Measurements from ENCODE around the gene IGFBP1.

IGFBP1 gene

DNA sequence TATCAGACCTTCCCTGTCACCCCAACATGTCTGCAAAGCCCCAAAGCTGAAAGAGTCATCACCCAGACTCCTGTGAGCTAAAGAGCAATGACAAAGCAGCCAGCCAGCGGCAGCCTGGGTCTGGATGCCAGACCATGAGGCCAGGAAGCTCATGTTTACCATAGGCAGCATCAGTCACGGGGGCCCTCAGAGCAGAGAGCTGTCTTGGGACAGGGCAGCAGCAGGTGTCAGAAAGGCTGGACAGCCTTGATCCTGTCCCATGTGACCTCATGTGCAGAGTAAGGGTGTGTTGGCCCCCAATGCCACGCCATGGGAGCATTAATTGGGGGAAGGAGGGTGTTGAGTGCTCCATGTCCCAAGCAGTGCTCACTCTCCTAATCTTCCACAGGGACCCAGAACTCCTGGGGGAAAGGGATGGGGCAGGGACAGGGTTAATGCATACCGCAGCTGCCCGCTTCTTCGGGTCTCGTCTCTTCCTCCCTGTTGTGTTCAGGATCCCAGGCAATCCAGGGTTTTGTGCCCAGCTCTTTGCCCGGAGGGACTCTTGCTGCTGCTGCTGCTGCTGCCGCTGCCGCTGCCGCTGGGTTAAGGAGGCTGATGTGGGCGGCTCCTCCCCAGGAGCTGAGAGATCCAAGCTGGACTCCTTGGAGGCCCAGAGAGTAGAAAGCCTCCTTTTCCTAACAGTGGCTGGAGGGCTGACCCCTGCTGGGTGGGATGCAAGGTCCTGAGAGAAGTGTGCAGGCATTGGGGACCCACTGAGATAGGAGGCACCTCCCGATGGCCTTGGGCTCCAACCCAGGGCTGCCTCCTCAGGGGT is 22.5 kb upstream of the IGFBP1 start:
- DNase-seq (ENCODE audit: low read depth, low spot score), result no peak
- TF ChIP-seq, protein P1, sequence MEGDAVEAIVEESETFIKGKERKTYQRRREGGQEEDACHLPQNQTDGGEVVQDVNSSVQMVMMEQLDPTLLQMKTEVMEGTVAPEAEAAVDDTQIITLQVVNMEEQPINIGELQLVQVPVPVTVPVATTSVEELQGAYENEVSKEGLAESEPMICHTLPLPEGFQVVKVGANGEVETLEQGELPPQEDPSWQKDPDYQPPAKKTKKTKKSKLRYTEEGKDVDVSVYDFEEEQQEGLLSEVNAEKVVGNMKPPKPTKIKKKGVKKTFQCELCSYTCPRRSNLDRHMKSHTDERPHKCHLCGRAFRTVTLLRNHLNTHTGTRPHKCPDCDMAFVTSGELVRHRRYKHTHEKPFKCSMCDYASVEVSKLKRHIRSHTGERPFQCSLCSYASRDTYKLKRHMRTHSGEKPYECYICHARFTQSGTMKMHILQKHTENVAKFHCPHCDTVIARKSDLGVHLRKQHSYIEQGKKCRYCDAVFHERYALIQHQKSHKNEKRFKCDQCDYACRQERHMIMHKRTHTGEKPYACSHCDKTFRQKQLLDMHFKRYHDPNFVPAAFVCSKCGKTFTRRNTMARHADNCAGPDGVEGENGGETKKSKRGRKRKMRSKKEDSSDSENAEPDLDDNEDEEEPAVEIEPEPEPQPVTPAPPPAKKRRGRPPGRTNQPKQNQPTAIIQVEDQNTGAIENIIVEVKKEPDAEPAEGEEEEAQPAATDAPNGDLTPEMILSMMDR (IDR thresholded peaks at IDR 0.05; ENCODE audit: insufficient read depth, low read length, missing control alignments), result no peak
- H3K4me3 ChIP-seq (ENCODE audit: low read depth, low read length), result no peak overlapping the region
- POLR2A ChIA-PET, result interaction anchor here (0.6 kb wide), 1 partner anchor 1462 kb away, joined by 3 read pairs; no protein-coding TSS in a partner anchor
- CTCF ChIA-PET, result interaction anchor here (0.8 to 2.2 kb wide), 4 partner anchors 8 to 711 kb away, joined by 3 to 8 read pairs (median 4); no protein-coding TSS in a partner anchor

GRCh38 chr7:45867471-45867870 is 20.8 kb upstream of the IGFBP1 start:
- TF ChIP-seq, protein P1 (IDR thresholded peaks at IDR 0.05; ENCODE audit: insufficient read depth, low read length, missing control alignments), result no peak
- POLR2A ChIA-PET, result no interaction called here
- H3K4me3 ChIP-seq (ENCODE audit: low read depth, low read length), result no peak overlapping the region
- DNase-seq (ENCODE audit: low read depth, low spot score), result no peak
- CTCF ChIA-PET, result no interaction called here

GRCh38 chr7:45869426-45869825 is 18.9 kb upstream of the IGFBP1 start:
- ChIA-PET CTCF (no interaction called here), POLR2A (no interaction called here)
- DNase-seq (ENCODE audit: low read depth, low spot score), result peak; percentile 21
- H3K4me3 ChIP-seq (ENCODE audit: low read depth, low read length), result no peak overlapping the region
- TF ChIP-seq, protein P1 (IDR thresholded peaks at IDR 0.05; ENCODE audit: insufficient read depth, low read length, missing control alignments), result no peak

DNA sequence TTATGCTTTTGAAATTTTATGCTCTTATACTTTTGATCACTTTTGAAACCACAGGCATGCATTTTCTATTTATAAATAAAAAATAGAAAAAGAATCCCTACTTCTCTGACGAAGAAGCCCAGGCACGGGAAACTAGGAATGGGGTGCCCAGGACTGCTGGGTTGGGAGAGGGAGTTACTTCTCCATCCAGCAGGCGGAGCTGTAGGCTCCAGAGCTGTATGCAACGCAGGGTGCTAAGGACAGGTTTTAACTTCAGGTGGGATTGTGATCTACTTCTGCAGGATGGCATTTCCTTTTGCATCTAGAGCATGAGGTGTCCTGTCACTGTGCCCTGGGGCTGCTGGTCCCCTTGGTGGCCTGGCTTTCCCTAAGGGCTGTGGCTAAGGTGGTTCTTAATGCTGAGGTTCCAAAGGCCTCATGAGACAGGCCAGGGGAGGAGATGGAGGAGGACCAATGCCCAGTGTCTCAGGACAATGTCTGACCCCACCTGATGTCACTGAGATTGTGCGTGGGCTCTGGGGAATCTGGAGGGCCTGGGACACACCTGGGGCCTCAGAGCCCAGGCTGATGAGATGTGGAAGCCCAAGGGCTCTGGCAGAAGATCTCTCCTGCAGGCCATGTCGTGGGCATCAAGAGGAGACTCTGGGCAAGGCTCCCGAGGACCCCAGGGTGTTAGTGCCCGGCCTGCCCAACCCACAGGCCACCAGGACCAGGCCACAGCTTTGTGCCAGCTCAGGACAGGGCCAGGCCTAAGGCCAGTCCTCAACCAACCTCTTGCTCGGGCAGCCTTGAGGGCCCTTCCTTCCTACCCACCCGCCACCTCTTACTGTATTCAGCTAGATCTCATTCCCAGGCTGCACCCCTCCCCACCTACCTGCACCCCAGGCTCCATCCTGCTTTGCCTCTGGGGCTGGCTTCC is 15.9 kb upstream of the IGFBP1 start:
- H3K4me3 ChIP-seq (ENCODE audit: low read depth, low read length), result no peak overlapping the region
- no peak for DNase-seq (ENCODE audit: low read depth, low spot score)
- CTCF ChIA-PET, result interaction anchor here (1.2 to 1.7 kb wide), 3 partner anchors 12 to 50 kb away, joined by 3 to 5 read pairs (median 3); no protein-coding TSS in a partner anchor
- POLR2A ChIA-PET, result no interaction called here
- TF ChIP-seq, protein P1 (IDR thresholded peaks at IDR 0.05; ENCODE audit: insufficient read depth, low read length, missing control alignments), result peak; percentile 37

- no peak for DNase-seq (ENCODE audit: low read depth, low spot score)
- POLR2A ChIA-PET, result no interaction called here
Observed at GRCh38 chr7:45873035-45873354, 15.3 kb upstream of the IGFBP1 start, which contains the start of gene CCDC201. Gene CCDC201 (minus strand): TSS chr7:45873082. CDS start chr7:45873007, 75 bp downstream.

More at GRCh38 chr7:45873035-45873354, 15.3 kb upstream of the IGFBP1 start, which contains the start of gene CCDC201:
- H3K4me3 ChIP-seq (ENCODE audit: low read depth, low read length), result no peak within 1 kb of the TSS
- TF ChIP-seq, protein P1 (IDR thresholded peaks at IDR 0.05; ENCODE audit: insufficient read depth, low read length, missing control alignments), result no peak
- CTCF ChIA-PET, result interaction anchor here (1.1 to 1.7 kb wide), 3 partner anchors 10 to 50 kb away, joined by 3 to 5 read pairs (median 3); no protein-coding TSS in a partner anchor

Data from AG04449 (cell line).